AG08396 (cell line): ENCODE results near the gene OTUD7B.
"Not testable (repeated sequence)": the region's sequence is repeated elsewhere in the genome, so short reads cannot be mapped to it uniquely, and the experiment has no call there.

Experiments
- DNase-seq: peaks from one replicate; pipeline ENCODE4 v3.0.0; 2012; ENCODE audit warnings: low spot score, mixed read lengths

Gene OTUD7B

DNA sequence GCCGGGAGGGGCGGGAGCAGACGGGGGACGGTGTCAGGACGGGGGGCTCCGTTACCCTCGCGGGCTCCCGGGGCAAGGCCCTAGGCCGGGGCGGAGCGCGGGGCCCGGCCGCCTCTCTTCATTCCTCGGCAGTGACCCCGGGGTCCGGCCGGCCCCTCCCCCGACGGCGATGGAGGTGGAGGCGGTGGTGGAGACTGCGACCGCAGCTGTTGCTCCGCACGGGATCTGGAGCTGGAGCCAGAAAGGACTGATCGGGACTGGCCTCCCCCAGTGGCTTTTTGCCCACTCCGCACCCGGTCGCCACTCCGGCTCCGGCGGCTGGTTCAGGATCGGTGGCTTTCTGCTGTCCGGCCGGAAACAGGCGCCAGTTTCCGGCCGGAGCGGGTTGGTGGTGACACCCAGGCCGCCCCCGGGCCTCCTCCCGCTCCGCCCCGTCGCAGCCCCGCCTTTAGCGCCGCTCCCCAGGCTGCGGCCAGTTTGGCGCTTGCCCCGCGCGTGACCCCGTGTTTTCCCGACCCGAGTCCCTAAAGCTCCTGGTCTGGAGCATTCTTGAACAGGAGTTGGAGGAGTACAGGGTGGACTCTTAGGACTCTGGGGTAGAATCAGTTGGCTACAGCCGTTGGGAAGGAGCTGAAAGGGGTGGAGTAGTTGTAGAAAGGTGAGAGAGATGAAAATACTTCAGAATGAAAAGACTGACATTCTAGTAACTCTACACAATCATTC lies at the start of gene OTUD7B:
OTUD7B (minus strand) TSS at position 334 of the 723 bp plus-strand sequence. CDS start 33,216 bp downstream, outside the sequence.
- peak; percentile 94 for DNase-seq

- no peak for DNase-seq
Measured at GRCh38 chr1:150060260-150060659, 49.7 kb upstream of the OTUD7B start.

DNA sequence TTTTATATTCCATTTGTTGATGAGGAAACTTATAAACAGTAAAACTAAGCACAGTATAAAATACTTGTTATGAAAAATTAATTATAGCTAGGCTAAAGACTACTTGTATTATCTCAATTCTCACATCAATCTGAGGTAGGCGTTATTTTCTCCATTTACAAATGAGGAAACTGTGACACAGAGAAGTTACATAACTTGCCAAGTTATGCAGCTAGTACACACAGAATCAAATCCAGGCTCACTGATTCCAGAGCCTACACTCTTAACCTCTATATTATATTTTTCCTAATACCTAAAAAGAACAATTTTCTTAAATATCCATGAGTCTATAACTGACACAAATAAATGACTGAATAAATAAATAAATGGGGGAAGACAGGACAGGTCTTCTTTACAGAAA lies 45.9 kb upstream of the OTUD7B start:
- DNase-seq, result no peak

- not testable (repeated sequence) for DNase-seq
Measured at GRCh38 chr1:150055507-150055906, 45.0 kb upstream of the OTUD7B start.

GRCh38 chr1:150053926-150054325 lies 43.4 kb upstream of the OTUD7B start:
- no peak for DNase-seq

GRCh38 chr1:150051905-150052412 lies 41.4 kb upstream of the OTUD7B start:
- DNase-seq, result not testable (repeated sequence)

GRCh38 chr1:150051089-150051373 lies 40.5 kb upstream of the OTUD7B start:
- no peak for DNase-seq

- DNase-seq, result no peak
Measured at GRCh38 chr1:150049926-150050325, 39.4 kb upstream of the OTUD7B start.

GRCh38 chr1:150034336-150034735 lies 23.8 kb upstream of the OTUD7B start:
- DNase-seq, result no peak

GRCh38 chr1:150028322-150028721 lies 17.8 kb upstream of the OTUD7B start:
- no peak for DNase-seq

DNA sequence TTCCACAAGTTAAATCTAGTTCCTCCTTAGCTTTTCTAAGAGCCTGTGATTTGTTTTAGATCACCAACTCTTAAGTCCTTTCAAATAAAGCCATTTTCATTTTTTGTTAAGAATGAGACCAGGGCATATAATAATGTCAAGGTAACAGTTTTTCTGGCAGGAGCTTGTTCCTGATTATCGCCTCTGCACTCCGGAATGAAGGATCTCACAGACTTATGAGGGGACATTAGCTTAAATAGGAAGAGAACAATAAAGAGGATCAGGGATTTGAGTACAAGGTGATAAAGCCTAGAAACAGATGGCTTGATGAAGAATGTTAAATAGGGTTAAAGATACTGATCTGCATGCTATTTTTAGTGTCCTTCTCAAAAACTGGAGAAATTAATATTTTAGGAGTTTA lies 13.6 kb upstream of the OTUD7B start:
- DNase-seq, result no peak

- no peak for DNase-seq
Measured at GRCh38 chr1:150022357-150022756, 11.8 kb upstream of the OTUD7B start.

GRCh38 chr1:150021191-150021694 lies 10.7 kb upstream of the OTUD7B start:
- no peak for DNase-seq

DNA sequence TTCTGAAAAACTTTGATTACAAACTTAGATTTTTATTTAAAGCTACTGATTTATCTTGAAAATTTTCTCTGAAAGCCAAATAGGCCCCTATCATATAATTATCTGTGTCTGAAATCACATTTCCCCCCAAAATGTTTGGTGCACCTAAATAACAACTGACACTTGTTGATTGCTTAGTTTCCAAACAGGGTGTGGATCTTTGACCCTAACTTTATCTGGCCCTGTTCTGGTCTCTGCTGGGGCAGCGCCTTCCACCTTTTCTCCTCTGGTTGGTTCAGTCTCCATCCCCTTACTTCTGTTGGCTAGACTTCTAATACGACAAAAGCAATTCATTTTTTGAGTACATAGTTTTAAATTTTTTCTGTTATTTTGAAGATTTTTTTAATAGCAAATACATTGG lies 10.2 kb upstream of the OTUD7B start:
- DNase-seq, result no peak

DNA sequence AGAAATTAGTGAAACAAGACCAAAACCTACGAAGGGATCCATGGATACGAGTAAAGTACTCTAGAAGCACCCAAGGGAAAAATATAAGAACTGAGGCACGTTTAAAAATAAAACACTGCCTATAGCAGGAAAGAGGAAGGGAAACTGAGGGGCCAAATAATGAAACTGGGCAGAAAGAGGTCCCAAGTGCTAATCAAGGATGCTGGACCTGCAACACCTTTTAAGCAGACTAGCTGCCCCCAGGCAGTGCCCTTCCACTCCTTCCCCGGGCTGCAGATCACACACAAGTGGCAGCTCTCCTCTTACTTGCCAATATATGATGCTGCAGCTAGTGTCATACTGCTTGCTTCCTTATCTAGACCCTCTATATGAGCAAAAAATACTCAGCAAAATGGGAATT lies 7.6 kb upstream of the OTUD7B start:
- DNase-seq, result no peak

GRCh38 chr1:150017206-150017750 lies 6.8 kb upstream of the OTUD7B start:
- DNase-seq, result no peak

DNA sequence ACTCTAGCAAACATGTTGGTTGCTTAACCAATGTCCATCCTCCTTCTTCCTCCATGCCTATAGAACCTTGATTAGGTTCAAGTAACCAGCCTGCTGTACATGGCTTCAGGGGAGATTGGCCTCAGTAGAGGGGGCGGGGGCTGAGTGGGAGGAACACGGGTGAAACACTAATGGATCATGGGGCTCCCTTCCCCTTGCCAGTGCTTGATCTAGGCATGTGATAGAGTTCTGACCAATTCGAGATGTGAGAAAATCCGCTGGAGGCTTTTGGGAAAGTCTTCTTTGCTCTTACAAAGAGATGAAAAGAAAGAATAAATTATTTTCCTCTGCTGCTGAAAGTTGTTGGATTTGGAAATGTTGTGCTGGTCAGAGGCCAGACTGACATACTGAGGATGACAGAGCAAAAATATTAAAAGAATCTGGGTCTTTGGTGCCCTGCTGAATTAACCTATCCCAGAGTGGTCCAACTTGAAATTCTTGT lies 5.2 kb upstream of the OTUD7B start:
- DNase-seq, result no peak

- no peak for DNase-seq
Measured at GRCh38 chr1:150012611-150013010, 2.1 kb upstream of the OTUD7B start.

GRCh38 chr1:150009604-150010392 lies 728 bp downstream of the OTUD7B start:
- peak; percentile 70 for DNase-seq

DNA sequence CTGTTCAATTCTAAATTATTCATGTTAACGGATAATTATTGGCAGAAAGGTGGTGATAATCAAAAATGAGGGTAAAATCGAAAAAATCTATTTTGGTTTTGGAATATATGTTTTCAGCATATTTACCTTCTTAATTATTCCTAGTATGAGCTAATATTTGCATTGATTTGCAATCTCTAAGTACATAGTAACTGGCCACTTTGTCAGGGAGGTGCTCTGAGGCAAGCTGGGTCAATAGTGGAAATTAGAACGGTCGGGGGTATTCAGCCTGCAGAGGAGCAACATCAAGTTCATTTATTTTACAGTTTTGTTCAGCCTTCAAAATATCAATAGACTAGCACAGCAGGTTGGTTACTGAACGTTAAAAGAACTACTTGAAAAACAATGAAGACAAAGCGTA lies 1.8 kb downstream of the OTUD7B start:
- DNase-seq, result no peak

- no peak for DNase-seq
Measured at GRCh38 chr1:150006881-150007421, 3.6 kb downstream of the OTUD7B start.

- DNase-seq, result no peak
Measured at GRCh38 chr1:150005606-150006005, 4.9 kb downstream of the OTUD7B start.

DNA sequence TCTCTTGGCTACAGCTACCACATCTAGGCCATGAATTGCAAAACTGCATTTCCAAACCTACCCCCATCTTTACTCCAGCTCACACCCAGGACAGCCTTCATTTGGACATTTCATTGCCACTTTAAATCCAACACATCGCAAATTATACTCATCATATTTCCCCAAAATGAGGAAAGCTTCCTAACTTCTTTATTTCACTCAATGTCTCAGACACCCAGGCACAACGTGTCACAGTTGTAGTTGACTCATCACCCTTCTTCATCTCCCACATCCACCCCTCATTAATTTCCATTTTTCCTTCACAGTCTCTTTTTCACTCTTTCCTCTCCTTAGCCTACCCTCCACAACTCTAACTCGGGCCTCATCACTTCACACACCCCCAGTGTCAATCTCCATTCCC lies 6.7 kb downstream of the OTUD7B start:
- no peak for DNase-seq
